ENCODE results near the gene SMARCAD1.

The SMARCAD1 gene

DNA sequence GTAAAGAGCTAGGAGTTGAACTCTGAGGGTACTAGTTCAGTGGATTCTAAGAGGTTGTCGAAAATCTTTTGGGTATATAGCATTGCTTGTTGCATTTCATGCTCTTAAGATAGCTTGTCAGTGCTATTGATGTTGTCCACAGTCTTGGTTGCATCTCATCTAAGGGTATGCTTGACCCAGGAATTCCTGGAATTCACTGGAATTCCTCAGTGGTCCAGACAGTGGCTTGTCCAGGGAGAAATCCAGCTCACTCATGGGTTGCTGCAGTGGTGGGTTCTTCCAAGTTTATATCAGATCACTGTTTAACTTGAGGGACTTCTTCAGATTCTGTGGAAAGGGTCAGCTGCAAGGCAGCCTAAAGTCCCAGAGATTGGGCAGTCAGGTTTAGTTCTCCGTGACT, 29.8 kb upstream of the SMARCAD1 start:
- Histone ChIP-seq H3K27me3 (ENCODE audit: control insufficient read depth, insufficient read depth, low read length) (no peaks in the 10 kb centered on the region), H3K9me3 (ENCODE audit: control insufficient read depth, insufficient read depth, low read length) (no peaks in the 10 kb centered on the region), H3K4me1 (ENCODE audit: control insufficient read depth, insufficient read depth, low read length) (peaks cover 5% of the 10 kb centered on the region; the same call in 1 of the 2 replicates), H3K9ac (ENCODE audit: low read depth, low read length) (no peak overlapping the region), H3K36me3 (ENCODE audit: control insufficient read depth, insufficient read depth, low read length) (no peaks in the 10 kb centered on the region), H3K27ac (ENCODE audit: low read depth, low read length) (no peak overlapping the region), H3K4me3 (ENCODE audit: low read depth, low read length) (no peak overlapping the region)

- H3K9me3 ChIP-seq (ENCODE audit: control insufficient read depth, insufficient read depth, low read length): no peaks in the 10 kb centered on the region
- no peak overlapping the region for H3K4me3 ChIP-seq (ENCODE audit: low read depth, low read length)
- H3K27me3 ChIP-seq (ENCODE audit: control insufficient read depth, insufficient read depth, low read length): no peaks in the 10 kb centered on the region
- no peak overlapping the region for H3K9ac ChIP-seq (ENCODE audit: low read depth, low read length)
- peaks cover 5% of the 10 kb centered on the region; the same call in 1 of the 2 replicates for H3K4me1 ChIP-seq (ENCODE audit: control insufficient read depth, insufficient read depth, low read length)
- no peak overlapping the region for H3K27ac ChIP-seq (ENCODE audit: low read depth, low read length)
- no peaks in the 10 kb centered on the region for H3K36me3 ChIP-seq (ENCODE audit: control insufficient read depth, insufficient read depth, low read length)
Observed at GRCh38 chr4:94181815-94182214, 25.9 kb upstream of the SMARCAD1 start.

GRCh38 chr4:94202769-94203168, 4.9 kb upstream of the SMARCAD1 start:
- Histone ChIP-seq H3K27me3 (ENCODE audit: control insufficient read depth, insufficient read depth, low read length) (no peaks in the 10 kb centered on the region), H3K9ac (ENCODE audit: low read depth, low read length) (no peak overlapping the region), H3K9me3 (ENCODE audit: control insufficient read depth, insufficient read depth, low read length) (peaks cover 4% of the 10 kb centered on the region; the same call in 1 of the 2 replicates), H3K36me3 (ENCODE audit: control insufficient read depth, insufficient read depth, low read length) (no peaks in the 10 kb centered on the region), H3K4me3 (ENCODE audit: low read depth, low read length) (no peak overlapping the region), H3K4me1 (ENCODE audit: control insufficient read depth, insufficient read depth, low read length) (no peaks in the 10 kb centered on the region), H3K27ac (ENCODE audit: low read depth, low read length) (no peak overlapping the region)

DNA sequence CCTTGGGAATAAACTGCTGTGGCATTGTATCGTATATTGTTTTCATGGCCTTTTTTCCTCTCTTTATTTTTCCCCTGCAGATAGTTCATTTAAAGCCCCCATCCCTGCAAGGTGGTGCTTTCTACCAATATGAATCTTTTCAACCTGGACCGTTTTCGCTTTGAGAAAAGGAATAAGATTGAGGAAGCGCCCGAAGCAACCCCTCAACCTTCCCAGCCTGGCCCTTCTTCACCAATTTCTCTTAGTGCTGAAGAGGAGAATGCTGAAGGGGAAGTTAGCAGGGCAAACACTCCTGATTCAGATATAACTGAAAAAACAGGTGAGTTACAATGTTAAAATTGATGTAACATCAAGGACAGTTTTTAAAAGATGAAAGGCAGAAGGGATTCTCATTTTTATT, 601 bp downstream of the SMARCAD1 start:
- Histone ChIP-seq H3K27ac (ENCODE audit: low read depth, low read length) (peak overlapping the region; percentile 98), H3K9ac (ENCODE audit: low read depth, low read length) (peak overlapping the region; percentile 98), H3K9me3 (ENCODE audit: control insufficient read depth, insufficient read depth, low read length) (no peaks in the 10 kb centered on the region), H3K4me1 (ENCODE audit: control insufficient read depth, insufficient read depth, low read length) (peaks cover 17% of the 10 kb centered on the region), H3K4me3 (ENCODE audit: low read depth, low read length) (peak overlapping the region; percentile 91), H3K36me3 (ENCODE audit: control insufficient read depth, insufficient read depth, low read length) (peaks cover 45% of the 10 kb centered on the region), H3K27me3 (ENCODE audit: control insufficient read depth, insufficient read depth, low read length) (no peaks in the 10 kb centered on the region)

DNA sequence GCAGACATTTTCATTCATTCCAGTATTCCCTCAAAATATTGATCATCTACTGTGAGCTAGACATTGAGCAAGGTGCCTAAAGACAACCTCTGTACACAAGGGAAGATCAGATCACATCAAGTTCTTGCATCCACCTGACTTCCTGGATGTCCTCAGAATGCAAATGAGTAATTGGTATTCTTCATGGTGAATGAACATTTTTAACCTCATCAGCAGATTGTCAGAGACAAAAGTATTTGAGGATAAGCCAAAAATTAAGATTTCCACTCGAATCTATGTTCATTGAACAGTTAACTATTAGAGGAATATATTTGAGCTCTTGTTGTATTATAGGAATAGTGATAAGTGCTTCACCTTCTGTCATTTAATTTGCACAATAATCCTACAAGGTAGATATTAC, 1.3 kb downstream of the SMARCAD1 start:
- peaks cover 17% of the 10 kb centered on the region for H3K4me1 ChIP-seq (ENCODE audit: control insufficient read depth, insufficient read depth, low read length)
- H3K27me3 ChIP-seq (ENCODE audit: control insufficient read depth, insufficient read depth, low read length): no peaks in the 10 kb centered on the region
- peak overlapping the region; percentile 98 for H3K9ac ChIP-seq (ENCODE audit: low read depth, low read length)
- no peak overlapping the region for H3K27ac ChIP-seq (ENCODE audit: low read depth, low read length)
- peaks cover 51% of the 10 kb centered on the region for H3K36me3 ChIP-seq (ENCODE audit: control insufficient read depth, insufficient read depth, low read length)
- peak overlapping the region; percentile 91 for H3K4me3 ChIP-seq (ENCODE audit: low read depth, low read length)
- no peaks in the 10 kb centered on the region for H3K9me3 ChIP-seq (ENCODE audit: control insufficient read depth, insufficient read depth, low read length)

GRCh38 chr4:94211861-94212260, 4.2 kb downstream of the SMARCAD1 start:
- H3K36me3 ChIP-seq (ENCODE audit: control insufficient read depth, insufficient read depth, low read length): peaks cover 81% of the 10 kb centered on the region
- H3K4me1 ChIP-seq (ENCODE audit: control insufficient read depth, insufficient read depth, low read length): peaks cover 17% of the 10 kb centered on the region
- no peak overlapping the region for H3K4me3 ChIP-seq (ENCODE audit: low read depth, low read length)
- no peaks in the 10 kb centered on the region for H3K9me3 ChIP-seq (ENCODE audit: control insufficient read depth, insufficient read depth, low read length)
- no peak overlapping the region for H3K27ac ChIP-seq (ENCODE audit: low read depth, low read length)
- no peaks in the 10 kb centered on the region for H3K27me3 ChIP-seq (ENCODE audit: control insufficient read depth, insufficient read depth, low read length)
- no peak overlapping the region for H3K9ac ChIP-seq (ENCODE audit: low read depth, low read length)

GRCh38 chr4:94214703-94215319, 7.1 kb downstream of the SMARCAD1 start:
- no peak overlapping the region for H3K4me3 ChIP-seq (ENCODE audit: low read depth, low read length)
- no peaks in the 10 kb centered on the region for H3K27me3 ChIP-seq (ENCODE audit: control insufficient read depth, insufficient read depth, low read length)
- no peaks in the 10 kb centered on the region for H3K9me3 ChIP-seq (ENCODE audit: control insufficient read depth, insufficient read depth, low read length)
- H3K9ac ChIP-seq (ENCODE audit: low read depth, low read length): no peak overlapping the region
- H3K27ac ChIP-seq (ENCODE audit: low read depth, low read length): no peak overlapping the region
- H3K36me3 ChIP-seq (ENCODE audit: control insufficient read depth, insufficient read depth, low read length): peaks cover 95% of the 10 kb centered on the region
- H3K4me1 ChIP-seq (ENCODE audit: control insufficient read depth, insufficient read depth, low read length): peaks cover 5% of the 10 kb centered on the region

- H3K9ac ChIP-seq (ENCODE audit: low read depth, low read length): no peak overlapping the region
- H3K27me3 ChIP-seq (ENCODE audit: control insufficient read depth, insufficient read depth, low read length): no peaks in the 10 kb centered on the region
- H3K36me3 ChIP-seq (ENCODE audit: control insufficient read depth, insufficient read depth, low read length): peaks cover 93% of the 10 kb centered on the region
- no peaks in the 10 kb centered on the region for H3K9me3 ChIP-seq (ENCODE audit: control insufficient read depth, insufficient read depth, low read length)
- H3K27ac ChIP-seq (ENCODE audit: low read depth, low read length): no peak overlapping the region
- no peaks in the 10 kb centered on the region for H3K4me1 ChIP-seq (ENCODE audit: control insufficient read depth, insufficient read depth, low read length)
- no peak overlapping the region for H3K4me3 ChIP-seq (ENCODE audit: low read depth, low read length)
Observed at GRCh38 chr4:94216394-94216793, 8.7 kb downstream of the SMARCAD1 start.

DNA sequence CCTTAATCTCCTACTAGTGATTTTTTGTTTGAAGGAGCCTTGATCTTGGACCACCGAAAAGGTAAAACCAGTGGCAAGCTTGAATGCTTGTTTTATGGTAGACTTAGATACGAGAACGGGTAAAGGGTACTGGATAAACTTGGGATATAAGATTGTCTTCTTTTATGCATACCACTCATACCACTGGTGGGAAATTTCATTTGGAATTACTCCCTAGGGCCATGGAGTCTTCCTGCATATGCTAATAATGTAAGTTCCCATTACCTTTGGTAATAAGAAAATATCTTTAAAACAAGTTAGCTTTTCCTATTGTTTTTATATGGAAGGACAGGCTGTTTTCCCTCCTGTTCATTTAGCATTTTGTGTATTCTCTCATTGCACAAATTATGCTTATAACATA, 11.7 kb downstream of the SMARCAD1 start:
- peaks cover 75% of the 10 kb centered on the region for H3K36me3 ChIP-seq (ENCODE audit: control insufficient read depth, insufficient read depth, low read length)
- no peaks in the 10 kb centered on the region for H3K9me3 ChIP-seq (ENCODE audit: control insufficient read depth, insufficient read depth, low read length)
- no peak overlapping the region for H3K27ac ChIP-seq (ENCODE audit: low read depth, low read length)
- no peaks in the 10 kb centered on the region for H3K27me3 ChIP-seq (ENCODE audit: control insufficient read depth, insufficient read depth, low read length)
- no peak overlapping the region for H3K9ac ChIP-seq (ENCODE audit: low read depth, low read length)
- H3K4me3 ChIP-seq (ENCODE audit: low read depth, low read length): no peak overlapping the region
- no peaks in the 10 kb centered on the region for H3K4me1 ChIP-seq (ENCODE audit: control insufficient read depth, insufficient read depth, low read length)

GRCh38 chr4:94221916-94222315, 14.3 kb downstream of the SMARCAD1 start:
- Histone ChIP-seq H3K9me3 (ENCODE audit: control insufficient read depth, insufficient read depth, low read length) (no peaks in the 10 kb centered on the region), H3K4me1 (ENCODE audit: control insufficient read depth, insufficient read depth, low read length) (no peaks in the 10 kb centered on the region), H3K4me3 (ENCODE audit: low read depth, low read length) (no peak overlapping the region), H3K9ac (ENCODE audit: low read depth, low read length) (no peak overlapping the region), H3K27ac (ENCODE audit: low read depth, low read length) (no peak overlapping the region), H3K27me3 (ENCODE audit: control insufficient read depth, insufficient read depth, low read length) (no peaks in the 10 kb centered on the region), H3K36me3 (ENCODE audit: control insufficient read depth, insufficient read depth, low read length) (peaks cover 65% of the 10 kb centered on the region)

GRCh38 chr4:94225449-94225848, 17.8 kb downstream of the SMARCAD1 start:
- Histone ChIP-seq H3K36me3 (ENCODE audit: control insufficient read depth, insufficient read depth, low read length) (peaks cover 67% of the 10 kb centered on the region), H3K4me1 (ENCODE audit: control insufficient read depth, insufficient read depth, low read length) (no peaks in the 10 kb centered on the region), H3K9ac (ENCODE audit: low read depth, low read length) (no peak overlapping the region), H3K27me3 (ENCODE audit: control insufficient read depth, insufficient read depth, low read length) (no peaks in the 10 kb centered on the region), H3K27ac (ENCODE audit: low read depth, low read length) (no peak overlapping the region), H3K9me3 (ENCODE audit: control insufficient read depth, insufficient read depth, low read length) (no peaks in the 10 kb centered on the region), H3K4me3 (ENCODE audit: low read depth, low read length) (no peak overlapping the region)
